Anterior cingulate cortex (tissue), 58 donors: ENCODE results near the gene ARHGAP8.

Experiments used
- DNase-seq, 58 donors: peaks; one replicate each; lab custom pipeline; 2025; lab: John Stamatoyannopoulos, UW

The ARHGAP8 gene

GRCh38 chr22:44880610-44881290, 128.4 kb downstream of the ARHGAP8 start:
- no peak for DNase-seq

GRCh38 chr22:44881624-44882023, 129.2 kb downstream of the ARHGAP8 start:
- DNase-seq = no peak

- no peak for DNase-seq
Observed at GRCh38 chr22:44882226-44882905, 130.0 kb downstream of the ARHGAP8 start.

- no peak for DNase-seq
Observed at GRCh38 chr22:44883011-44883421, 130.6 kb downstream of the ARHGAP8 start.

- DNase-seq = no peak
Observed at GRCh38 chr22:44884562-44884961, 132.2 kb downstream of the ARHGAP8 start.

- no peak for DNase-seq
Observed at GRCh38 chr22:44884968-44885805, 132.8 kb downstream of the ARHGAP8 start.

GRCh38 chr22:44885806-44886360, 133.5 kb downstream of the ARHGAP8 start:
- DNase-seq = no peak

GRCh38 chr22:44887941-44888366, 135.6 kb downstream of the ARHGAP8 start:
- no peak for DNase-seq

- DNase-seq = no peak
Observed at GRCh38 chr22:44888491-44889254, 136.3 kb downstream of the ARHGAP8 start.

- no peak for DNase-seq
Observed at GRCh38 chr22:44889255-44889878, 137.0 kb downstream of the ARHGAP8 start.

- no peak for DNase-seq
Observed at GRCh38 chr22:44890416-44891292, 138.3 kb downstream of the ARHGAP8 start.

- no peak for DNase-seq
Observed at GRCh38 chr22:44891293-44891747, 138.9 kb downstream of the ARHGAP8 start.

- no peak for DNase-seq
Observed at GRCh38 chr22:44891791-44892190, 139.4 kb downstream of the ARHGAP8 start.

- DNase-seq = no peak
Observed at GRCh38 chr22:44892243-44892642, 139.9 kb downstream of the ARHGAP8 start.

- DNase-seq = no peak
Observed at GRCh38 chr22:44892803-44893730, 140.7 kb downstream of the ARHGAP8 start.

GRCh38 chr22:44893731-44894080, 141.3 kb downstream of the ARHGAP8 start:
- no peak for DNase-seq

GRCh38 chr22:44894321-44894720, 141.9 kb downstream of the ARHGAP8 start:
- DNase-seq = no peak

GRCh38 chr22:44894782-44895181, 142.4 kb downstream of the ARHGAP8 start:
- DNase-seq = no peak
